NCI-H2081 treated with DMSO at 0.1 percent for 48 hours (cell line): Measurements from ENCODE around the gene CA4.
"Not testable (repeated sequence)": the region's sequence is repeated elsewhere in the genome, so short reads cannot be mapped to it uniquely, and the experiment has no call there.

Experiments
- DNase-seq: peaks from one replicate; lab custom pipeline; 2025; lab: John Stamatoyannopoulos, UW

The CA4 gene

GRCh38 chr17:60149691-60150582 lies at the start of gene CA4:
TSS of gene CA4 (plus strand) at chr17:60149973. CDS start at chr17:60150035, 62 bp downstream.
- DNase-seq = no peak

- not testable (repeated sequence) for DNase-seq
These were observed 49.2 kb upstream of the CA4 start for GRCh38 chr17:60100577-60100976.

GRCh38 chr17:60102015-60102631 lies 47.6 kb upstream of the CA4 start:
- DNase-seq = not testable (repeated sequence)

DNA sequence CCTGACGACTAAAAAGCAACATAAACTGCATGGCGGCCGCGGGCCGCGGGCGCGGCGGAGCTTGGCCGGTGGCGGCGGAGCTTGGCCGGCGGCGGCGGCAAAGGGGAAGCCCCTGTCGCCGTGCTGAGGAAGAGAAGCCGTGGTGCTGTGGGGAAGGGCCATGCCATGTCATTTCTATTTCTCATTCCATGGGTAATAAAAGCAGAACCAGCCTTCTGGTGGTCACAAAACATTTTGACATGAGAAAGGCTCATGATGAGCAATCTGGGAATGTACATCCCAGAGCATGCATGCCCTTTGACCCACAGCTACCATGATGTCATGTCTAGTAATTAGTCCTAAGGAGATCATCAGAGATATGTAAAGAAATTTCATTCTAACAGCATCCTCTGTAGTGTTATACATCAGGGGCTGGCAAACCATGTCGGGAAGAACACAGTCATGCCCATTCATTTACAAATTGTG lies 47.1 kb upstream of the CA4 start:
- DNase-seq = no peak

DNA sequence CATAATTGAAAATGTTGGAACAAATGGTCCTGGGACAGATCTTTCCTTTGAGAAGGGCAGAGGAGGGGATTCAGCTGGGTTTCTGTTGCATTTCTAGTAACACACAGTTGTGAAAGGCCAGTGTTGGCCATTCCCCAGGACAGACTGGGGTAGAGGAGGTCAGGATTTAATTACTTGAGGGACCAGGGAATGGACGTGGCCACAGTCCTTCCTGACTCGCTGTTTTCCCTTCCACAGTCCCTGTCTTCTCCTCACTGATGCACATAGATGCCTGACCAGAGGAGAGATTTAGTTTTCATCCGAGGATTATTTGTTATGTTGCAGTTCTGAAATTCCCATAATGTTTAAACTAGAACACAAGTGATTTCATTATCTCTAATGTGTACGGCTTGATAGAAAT lies 45.8 kb upstream of the CA4 start:
- DNase-seq = no peak

DNA sequence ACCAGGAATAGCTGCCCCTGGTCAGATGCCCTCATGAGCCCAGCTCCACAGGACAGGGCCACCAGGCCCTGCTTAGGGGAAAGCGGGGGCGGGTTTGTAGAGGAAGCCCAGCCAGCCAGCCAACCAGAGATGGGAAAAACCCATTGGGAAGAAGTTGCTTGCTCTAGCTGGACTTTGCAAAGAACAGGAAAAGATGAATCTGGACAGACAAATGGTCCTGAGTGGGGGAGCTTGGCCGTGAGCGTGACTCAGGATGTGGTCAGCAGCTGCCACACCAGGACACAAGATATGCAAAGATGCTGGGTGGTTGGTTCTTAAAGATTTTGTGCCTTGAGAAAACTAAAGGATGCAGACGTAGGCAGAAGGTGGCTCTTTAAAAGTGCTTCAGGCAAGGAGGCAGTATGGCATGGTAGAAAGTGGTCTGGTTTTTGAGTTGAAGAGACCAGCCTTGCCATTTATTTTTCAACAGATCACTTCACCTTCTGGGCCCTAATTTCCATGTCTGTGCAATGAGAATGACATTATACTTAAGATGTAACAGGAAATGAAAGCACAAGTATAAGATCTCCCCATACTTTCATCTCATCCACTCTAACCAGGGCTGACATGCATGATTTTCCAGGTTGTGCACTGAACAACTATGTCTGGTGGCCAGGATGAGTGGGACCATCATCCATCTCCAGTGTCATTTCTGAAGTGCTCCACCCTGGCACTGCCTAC lies 43.3 kb upstream of the CA4 start:
- no peak for DNase-seq

- no peak for DNase-seq
These were observed 42.1 kb upstream of the CA4 start for GRCh38 chr17:60107526-60108257.

- DNase-seq = not testable (repeated sequence)
These were observed 41.5 kb upstream of the CA4 start for GRCh38 chr17:60108309-60108708.

DNA sequence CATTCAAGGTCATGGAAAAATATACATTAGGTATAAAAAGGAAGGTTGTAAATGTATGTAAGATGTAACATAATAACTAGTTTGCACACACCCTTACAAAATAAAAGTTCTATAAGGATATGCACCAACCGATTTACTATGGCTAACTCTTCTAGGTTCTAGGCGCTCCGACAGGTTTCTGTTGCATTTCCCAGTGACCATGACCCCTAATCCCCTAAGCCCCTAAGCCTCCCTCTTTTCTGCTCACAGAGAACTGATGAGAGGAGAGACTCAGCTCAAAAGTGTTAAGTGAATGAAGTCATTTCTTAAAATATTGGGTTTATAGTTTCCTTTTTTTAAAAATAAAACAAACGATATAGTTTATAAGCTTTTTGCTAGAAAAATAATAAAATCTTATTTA lies 41.1 kb upstream of the CA4 start:
- DNase-seq = no peak

DNA sequence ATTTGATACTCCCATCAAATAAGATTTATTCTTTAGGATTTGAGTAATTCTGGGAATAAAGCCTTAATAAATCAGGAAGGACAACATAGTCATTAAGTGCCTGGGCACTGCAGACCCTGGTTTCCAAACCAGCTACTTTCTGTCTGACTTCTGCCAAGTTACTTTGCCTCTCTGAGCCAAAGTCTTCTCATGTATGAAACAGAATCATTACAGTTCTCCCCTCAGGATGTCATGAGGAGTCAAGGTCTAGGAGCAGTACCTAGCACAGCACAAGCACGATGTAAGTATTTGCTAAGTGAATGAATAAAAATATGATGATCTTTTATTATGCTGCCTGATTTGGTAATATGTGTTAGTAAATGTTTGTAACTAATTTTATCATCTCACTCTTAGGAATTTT lies 40.6 kb upstream of the CA4 start:
- no peak for DNase-seq

- DNase-seq = no peak
These were observed 39.2 kb upstream of the CA4 start for GRCh38 chr17:60110586-60110985.

- DNase-seq = not testable (repeated sequence)
These were observed 38.1 kb upstream of the CA4 start for GRCh38 chr17:60111661-60112060.

- DNase-seq = not testable (repeated sequence)
These were observed 34.4 kb upstream of the CA4 start for GRCh38 chr17:60115364-60115763.

DNA sequence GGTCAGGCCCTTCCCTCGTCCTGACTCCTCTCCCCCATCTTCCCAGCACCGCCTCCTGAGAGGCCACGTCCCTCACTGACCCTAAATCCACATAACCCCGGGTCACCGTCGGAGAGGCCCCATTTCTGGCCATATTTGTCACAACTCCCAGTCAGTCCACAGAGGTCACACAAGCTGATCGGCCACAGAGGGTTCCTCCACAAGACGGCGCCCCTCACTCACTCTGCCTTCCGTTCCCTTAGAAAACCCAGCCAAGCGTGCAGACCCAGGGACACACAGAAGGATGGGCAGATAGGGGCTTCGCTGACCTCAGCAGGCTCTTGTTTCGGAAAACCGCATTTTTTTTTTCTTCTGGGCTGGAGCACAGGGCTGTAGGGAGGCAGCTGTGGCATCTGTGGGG lies 33.6 kb upstream of the CA4 start:
- DNase-seq = not testable (repeated sequence)

GRCh38 chr17:60119162-60119561 lies 30.6 kb upstream of the CA4 start:
- DNase-seq = not testable (repeated sequence)

- not testable (repeated sequence) for DNase-seq
These were observed 29.7 kb upstream of the CA4 start for GRCh38 chr17:60119807-60120748.

DNA sequence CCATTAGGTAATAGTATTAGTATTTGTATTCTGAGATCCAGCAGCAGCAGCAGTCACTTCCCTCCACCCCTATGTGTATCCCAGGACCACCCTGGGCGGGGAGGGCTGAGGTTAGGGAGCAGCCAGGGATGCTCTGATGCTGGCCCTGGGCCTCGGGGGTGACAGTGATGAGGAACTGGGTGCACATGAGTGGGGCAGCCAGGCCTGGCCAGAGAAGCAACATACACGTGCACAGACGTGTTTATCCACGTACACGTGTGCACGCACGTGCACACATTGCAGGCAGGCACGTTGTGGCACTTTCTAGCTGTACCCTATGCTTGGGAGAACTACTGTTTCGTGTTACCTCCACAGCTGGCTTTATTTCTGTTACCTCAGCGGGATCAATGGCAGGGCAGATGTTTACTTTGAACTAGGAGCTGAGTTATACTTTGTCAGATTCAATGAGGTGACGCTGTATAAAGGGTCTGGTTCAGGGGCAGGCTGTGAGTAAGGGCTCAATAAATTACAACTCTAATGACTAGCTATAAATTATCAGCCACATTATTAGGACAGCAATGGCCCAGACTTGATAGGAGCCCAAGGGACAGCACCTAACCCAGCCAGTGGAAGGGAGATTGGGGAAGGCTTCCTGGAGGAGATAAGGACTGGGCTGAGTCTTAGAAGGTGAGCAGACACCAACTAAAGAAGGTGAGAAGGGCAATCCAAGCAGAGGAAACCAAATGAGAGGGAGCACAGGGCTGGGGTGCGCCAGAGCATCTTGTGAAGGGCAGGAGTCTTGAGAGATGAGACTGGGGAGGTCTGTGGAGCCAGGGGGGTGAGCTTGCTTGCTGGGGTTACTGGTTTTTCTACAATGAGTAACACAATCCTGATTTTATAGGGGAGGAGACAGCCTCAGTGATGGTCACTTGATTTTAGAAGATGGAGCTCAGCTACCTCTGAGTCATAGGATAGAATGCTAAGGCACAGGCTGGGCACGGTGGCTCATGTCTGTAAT lies 22.4 kb upstream of the CA4 start:
- no peak for DNase-seq

GRCh38 chr17:60128171-60128859 lies 21.5 kb upstream of the CA4 start:
- DNase-seq = no peak

GRCh38 chr17:60129164-60129563 lies 20.6 kb upstream of the CA4 start:
- no peak for DNase-seq
